H1 (cell line): Measurements from ENCODE around the gene PCSK9. TPM values are rescaled to one million over a fixed set of nuclear protein-coding genes. Genes with fewer than 3 reads are reported as not detected.

Source experiments
- CTCF ChIA-PET: fragments of 300-600 bp; sonication (Branson Sonifier 250); formaldehyde crosslinking; loops from one replicate; lab custom pipeline; 2021; ENCODE audit not compliant: partially characterized antibody; lab: Charles Lee
- POLR2A ChIA-PET: fragments of 300-600 bp; sonication (Branson Sonifier 250); formaldehyde crosslinking; loops from one replicate; lab custom pipeline; 2021; ENCODE audit warnings: inconsistent platforms; ENCODE audit not compliant: partially characterized antibody; lab: Charles Lee
- DNase-seq, 2 experiments: peaks; one replicate each; pipeline versions ENCODE4 v3.0.0 to v3.0.0-alpha.2; 2010 to 2022; ENCODE audit warnings: low spot score in 2 of 2, low read depth in 1 of 2, mixed read lengths in 1 of 2
- FAIRE-seq: peaks from 2 replicates; lab custom pipeline; 2011; peaks lifted over from hg19 to GRCh38; lab: Jason Lieb, UNC
- H2AFZ ChIP-seq: 2 replicates; pipeline ENCODE4 v1.8.1; 2012; ENCODE audit warnings: low read length, inconsistent platforms
- H2AK5ac ChIP-seq: 2 replicates; pipeline ENCODE4 v1.6.1; 2013; ENCODE audit warnings: low read depth, low read length
- H2BK120ac ChIP-seq: replicated peaks from 2 replicates; pipeline ENCODE3; 2013; ENCODE audit warnings: low read depth, low read length, inconsistent platforms
- H2BK12ac ChIP-seq: 2 replicates; pipeline ENCODE4 v1.6.1; 2013; ENCODE audit warnings: low read depth, low read length
- H2BK15ac ChIP-seq: 2 replicates; pipeline ENCODE4 v1.6.1; 2013; ENCODE audit warnings: low read length
- H2BK20ac ChIP-seq: 2 replicates; pipeline ENCODE4 v1.6.1; 2013; ENCODE audit warnings: low read length
- H2BK5ac ChIP-seq: 2 replicates; pipeline ENCODE4 v1.6.1; 2013; ENCODE audit warnings: low read depth, low read length
- H3K14ac ChIP-seq: 2 replicates; pipeline ENCODE4 v1.6.1; 2013; ENCODE audit warnings: inconsistent platforms; ENCODE audit not compliant: insufficient read length
- H3K18ac ChIP-seq: 2 replicates; pipeline ENCODE4 v1.6.1; 2013; ENCODE audit warnings: low read length; ENCODE audit errors: extremely low read depth
- H3K23ac ChIP-seq: 2 replicates; pipeline ENCODE4 v1.6.1; 2013; ENCODE audit warnings: inconsistent platforms; ENCODE audit not compliant: insufficient read length
- H3K23me2 ChIP-seq: 2 replicates; pipeline ENCODE4 v1.6.1; 2013; ENCODE audit warnings: low read depth, low read length
- H3K27ac ChIP-seq: 2 replicates; pipeline ENCODE4 v1.6.1; 2011; ENCODE audit warnings: low read depth, low read length, inconsistent platforms
- H3K27me3 ChIP-seq, 4 experiments: replicated peaks in 1 of 4; 1 replicate in 1 of 4; 2 replicates in 3 of 4; pipeline versions ENCODE4 v1.6.1 to v1.8.1; 2011 to 2013; ENCODE audit warnings: low read length in 3 of 4, mild to moderate bottlenecking in 3 of 4, inconsistent platforms in 2 of 4, mixed read lengths in 2 of 4, moderate library complexity in 1 of 4; ENCODE audit not compliant: control insufficient read depth in 3 of 4, insufficient read depth in 3 of 4; ENCODE audit errors: extremely low read depth in 1 of 4
- H3K36me3 ChIP-seq, 4 experiments: 2 replicates each; pipeline versions ENCODE4 v1.6.1 to v1.8.1; 2011 to 2013; ENCODE audit warnings: mild to moderate bottlenecking in 4 of 4, low read length in 3 of 4, moderate library complexity in 2 of 4, control low read depth in 1 of 4, inconsistent platforms in 1 of 4; ENCODE audit not compliant: insufficient read depth in 4 of 4, control insufficient read depth in 2 of 4
- H3K4ac ChIP-seq: replicated peaks from 2 replicates; pipeline ENCODE3; 2013; ENCODE audit warnings: low read length, low read depth, mixed read lengths, inconsistent platforms; ENCODE audit not compliant: insufficient read length
- H3K4me1 ChIP-seq, 4 experiments: replicated peaks in 1 of 4; 1 replicate in 1 of 4; 2 replicates in 3 of 4; pipeline versions ENCODE4 v1.6.1 to v1.8.1; 2011 to 2013; ENCODE audit warnings: low read length in 3 of 4, inconsistent platforms in 2 of 4, mixed read lengths in 1 of 4; ENCODE audit not compliant: insufficient read depth in 4 of 4, control insufficient read depth in 3 of 4
- H3K4me2 ChIP-seq, 2 experiments: 2 replicates each; pipeline versions ENCODE4 v1.6.1 to v1.8.1; 2011 to 2013; ENCODE audit warnings: low read depth in 2 of 2, low read length in 2 of 2, control low read depth in 1 of 2, inconsistent platforms in 1 of 2, mild to moderate bottlenecking in 1 of 2; ENCODE audit not compliant: insufficient read depth in 1 of 2
- H3K4me3 ChIP-seq, 4 experiments: fragments of 200-600, 300-600 bp in 1 of 4; sonication (generic), shearing (Covaris generic), sonication (Bioruptor Twin) in 1 of 4; 2 replicates each; pipeline versions ENCODE4 v1.5.1 to v1.8.1; 2011 to 2016; ENCODE audit warnings: low read length in 4 of 4, low read depth in 3 of 4, control low read depth in 2 of 4, inconsistent platforms in 2 of 4, mild to moderate bottlenecking in 2 of 4, mixed read lengths in 1 of 4, moderate library complexity in 1 of 4; ENCODE audit not compliant: insufficient read depth in 2 of 4; ENCODE audit errors: extremely low read depth in 1 of 4
- H3K56ac ChIP-seq: replicated peaks from 2 replicates; pipeline ENCODE3; 2013; ENCODE audit warnings: low read depth, mild to moderate bottlenecking, mixed read lengths, low read length, inconsistent platforms; ENCODE audit not compliant: insufficient read length
- H3K79me1 ChIP-seq: 2 replicates; pipeline ENCODE4 v1.6.1; 2013; ENCODE audit warnings: low read depth, low read length, control low read depth
- H3K79me2 ChIP-seq, 2 experiments: 2 replicates each; pipeline versions ENCODE4 v1.6.1 to v1.8.1; 2012 to 2013; ENCODE audit warnings: low read length in 2 of 2, mild to moderate bottlenecking in 2 of 2, inconsistent platforms in 1 of 2; ENCODE audit not compliant: insufficient read depth in 2 of 2, control insufficient read depth in 1 of 2
- H3K9ac ChIP-seq, 4 experiments: replicated peaks in 1 of 4; 1 replicate in 1 of 4; 2 replicates in 3 of 4; pipeline versions ENCODE4 v1.6.1 to v1.8.1; 2011 to 2013; ENCODE audit warnings: low read depth in 3 of 4, low read length in 3 of 4, control low read depth in 2 of 4, mild to moderate bottlenecking in 2 of 4, moderate library complexity in 2 of 4, inconsistent platforms in 1 of 4; ENCODE audit errors: extremely low read depth in 1 of 4
- H3K9me3 ChIP-seq, 2 experiments: 2 replicates each; pipeline versions ENCODE4 v1.6.1 to v1.8.1; 2012 to 2013; ENCODE audit warnings: mild to moderate bottlenecking in 2 of 2, moderate library complexity in 2 of 2, control low read depth in 1 of 2, inconsistent platforms in 1 of 2, low read depth in 1 of 2, low read length in 1 of 2, mixed read lengths in 1 of 2; ENCODE audit not compliant: insufficient read depth in 2 of 2
- H4K20me1 ChIP-seq, 2 experiments: replicated peaks in 1 of 2; 2 replicates each; pipeline versions ENCODE3 to v1.8.1; 2011 to 2013; ENCODE audit warnings: inconsistent platforms in 2 of 2, low read length in 2 of 2, mild to moderate bottlenecking in 1 of 2; ENCODE audit not compliant: insufficient read depth in 2 of 2, control insufficient read depth in 1 of 2
- H4K5ac ChIP-seq: 2 replicates; pipeline ENCODE4 v1.6.1; 2013; ENCODE audit warnings: low read length, low read depth, mixed read lengths, inconsistent platforms; ENCODE audit not compliant: insufficient read length
- H4K8ac ChIP-seq: 2 replicates; pipeline ENCODE4 v1.8.0; 2013; ENCODE audit warnings: mild to moderate bottlenecking, moderate library complexity, low read length, inconsistent platforms; ENCODE audit not compliant: insufficient read depth; ENCODE audit errors: extremely low read depth
- H4K91ac ChIP-seq: replicated peaks from 2 replicates; pipeline ENCODE3; 2013; ENCODE audit warnings: low read length, mixed read lengths, inconsistent platforms; ENCODE audit not compliant: insufficient read length
- ATF3 ChIP-seq: IDR thresholded peaks from 2 replicates; pipeline ENCODE4 v1.6.1; 2011; ENCODE audit warnings: low read depth, mild to moderate bottlenecking, low read length; ENCODE audit not compliant: insufficient read depth
- CBX5 ChIP-seq: fragments of 300-800, 300-1000 bp; sonication (generic); IDR thresholded peaks from 2 replicates; pipeline ENCODE4 v1.7.1; 2016; ENCODE audit warnings: antibody characterized with exemption, low read length, low read depth
- CEBPB ChIP-seq: IDR thresholded peaks from 2 replicates; pipeline ENCODE4 v1.6.1; 2012; ENCODE audit warnings: low read depth, low read length
- CHD1 ChIP-seq: IDR thresholded peaks from 2 replicates; pipeline ENCODE4 v1.6.1; 2012; ENCODE audit warnings: low read depth, low read length, improper control_type of control experiment
- CREB1 ChIP-seq: IDR thresholded peaks from 2 replicates; pipeline ENCODE4 v1.6.1; 2012; ENCODE audit warnings: inconsistent platforms
- E2F6 ChIP-seq: IDR thresholded peaks from 2 replicates; pipeline ENCODE4 v1.6.1; 2012; ENCODE audit warnings: inconsistent platforms
- EGR1 ChIP-seq: IDR thresholded peaks from 2 replicates; pipeline ENCODE4 v1.6.1; 2011; ENCODE audit warnings: low read depth, low read length, borderline replicate concordance
- GTF2F1 ChIP-seq: IDR thresholded peaks from 2 replicates; pipeline ENCODE4 v1.6.1; 2012; ENCODE audit warnings: low read depth, low read length, improper control_type of control experiment, borderline replicate concordance
- MAX ChIP-seq: IDR thresholded peaks from 2 replicates; pipeline ENCODE4 v1.6.1; 2012; ENCODE audit warnings: inconsistent platforms
- SAP30 ChIP-seq: fragments of 300-600 bp; sonication (generic); IDR thresholded peaks from 2 replicates; pipeline ENCODE4 v1.7.1; 2012; ENCODE audit warnings: low read length, moderate library complexity, mild to moderate bottlenecking, inconsistent platforms; ENCODE audit not compliant: insufficient read depth, insufficient replicate concordance
- SP1 ChIP-seq: IDR thresholded peaks from 2 replicates; pipeline ENCODE4 v1.6.1; 2011; ENCODE audit warnings: low read depth, low read length
- TAF7 ChIP-seq: optimal IDR thresholded peaks from 2 replicates; pipeline ENCODE3; 2011; ENCODE audit warnings: low read depth, mild to moderate bottlenecking, inconsistent platforms, low read length, moderate library complexity, borderline replicate concordance
- ZNF274 ChIP-seq: IDR thresholded peaks from 2 replicates; pipeline ENCODE4 v1.7.0; 2012; ENCODE audit warnings: low read length, borderline replicate concordance; ENCODE audit errors: extremely low read depth
- WGBS, 2 experiments: shearing (Covaris generic) in 1 of 2; methylation state at CpG; one replicate each; pipeline versions ENCODE4 v1.1.6 to v1.1.7; 2013 to 2015; ENCODE audit warnings: low lambda C conversion rate in 2 of 2, mixed read lengths in 2 of 2, inconsistent platforms in 1 of 2, low coverage in 1 of 2, missing lambda C conversion rate in 1 of 2; ENCODE audit not compliant: insufficient replicate concordance in 2 of 2, insufficient coverage in 1 of 2, insufficient read length in 1 of 2; ENCODE audit errors: extremely low coverage in 1 of 2, missing lambda C conversion rate in 1 of 2; 5-methylcytosine and 5-hydroxymethylcytosine counted together
- polyA plus RNA-seq, 7 experiments: library from polyadenylated mRNA; depleted of rRNA in 3 of 7; stranded (reverse) in 5 of 7; unstranded in 2 of 7; fragments of >200 nt in 5 of 7; fragments of 200-250 nt in 2 of 7; gene quantifications; 1 replicate in 5 of 7; 2 replicates in 1 of 7; 4 replicates in 1 of 7; pipeline versions ENCODE4 v1.2.1 to v1.2.3, GENCODE V29; 2011 to 2013; ENCODE audit warnings: missing spikeins in 2 of 7, mixed read lengths in 2 of 7
- total RNA-seq: library from RNA; stranded (reverse); fragmentation: NEBNext Ultra II Directional; extraction: Animal tissue kit (Norgen Biotek cat#: 25700); gene quantifications from 2 replicates; pipeline ENCODE4 v1.2.1, GENCODE V29; 2021

Gene PCSK9
- total and polyA plus RNA-seq, 2 of the 8 experiments (the other 6 are each of a cell fraction or from before 2014, with no cell fraction given), result 22.3 to 32.3 TPM

GRCh38 chr1:55071477-55071876 lies 32.1 kb downstream of the PCSK9 start:
- no peak overlapping the region for H3K56ac ChIP-seq
- H2BK5ac ChIP-seq, result no peak overlapping the region
- no peaks in the 10 kb centered on the region for H3K79me1 ChIP-seq
- no peak overlapping the region for H4K8ac ChIP-seq
- no peaks in the 10 kb centered on the region for H3K4me1 ChIP-seq
- H2BK20ac ChIP-seq, result no peak overlapping the region
- H3K9me3 ChIP-seq, result no peaks in the 10 kb centered on the region
- H2BK15ac ChIP-seq, result no peak overlapping the region
- H2AK5ac ChIP-seq, result no peak overlapping the region
- no peak overlapping the region for H3K14ac ChIP-seq
- no peak overlapping the region for H3K23ac ChIP-seq
- H3K4ac ChIP-seq, result no peak overlapping the region
- peaks cover 6 to 63% (median 47%) of the 10 kb centered on the region in 4 experiments; a peak in 7 of 8 replicates for H3K36me3 ChIP-seq
- no peak overlapping the region for H3K4me3 ChIP-seq
- POLR2A ChIA-PET, result no interaction called here
- no peak overlapping the region for H3K9ac ChIP-seq
- 73% methylated on average over 8 of the region's 8 CpGs; no CpG with 5 or more reads in 1 of the 2 experiments for WGBS, 2 experiments
- H4K91ac ChIP-seq, result no peak overlapping the region
- H3K4me2 ChIP-seq, result no peak overlapping the region
- H3K27me3 ChIP-seq, result no peaks in the 10 kb centered on the region
- peaks cover 0 to 5% of the 10 kb centered on the region in 2 experiments for H4K20me1 ChIP-seq
- no peaks in the 10 kb centered on the region for H3K23me2 ChIP-seq
- CTCF ChIA-PET, result interaction anchor here (0.6 to 3.7 kb wide), 17 partner anchors 8 to 133 kb away, joined by 3 to 22 read pairs (median 5); no protein-coding TSS in a partner anchor
- H2AFZ ChIP-seq, result no peak overlapping the region
- no peak overlapping the region for H3K18ac ChIP-seq
- peak; percentile 86 for FAIRE-seq
- no peaks in the 10 kb centered on the region for H3K79me2 ChIP-seq
- H4K5ac ChIP-seq, result no peak overlapping the region
- H2BK120ac ChIP-seq, result no peak overlapping the region
- H3K27ac ChIP-seq, result no peak overlapping the region
- no peak overlapping the region for H2BK12ac ChIP-seq
- peak in 1 of 2 experiments; percentile 36 for DNase-seq
- TF ChIP-seq MAX (peak; percentile 65), CBX5 (no peak), CREB1 (no peak), SAP30 (no peak), GTF2F1 (no peak), CEBPB (no peak), CHD1 (no peak), ZNF274 (no peak), E2F6 (0 out of 2 replicates have a peak, but pooled peaks have one; percentile 19), TAF7 (no peak), SP1 (no peak), ATF3 (no peak), EGR1 (no peak)
